Globus pallidus (tissue), 1 donor: ENCODE results near the gene ARHGEF4.

Experiments used
- DNase-seq: peaks from one replicate; pipeline ENCODE4 v3.0.0-alpha.2; 2015; ENCODE audit warnings: low spot score

The ARHGEF4 gene

GRCh38 chr2:131014141-131014540 is 177.4 kb downstream of the ARHGEF4 start:
- DNase-seq, result no peak

GRCh38 chr2:131015764-131016163 is 179.1 kb downstream of the ARHGEF4 start:
- no peak for DNase-seq

GRCh38 chr2:131016826-131017741 is 180.4 kb downstream of the ARHGEF4 start:
- DNase-seq, result no peak

GRCh38 chr2:131022731-131023130 is 186.0 kb downstream of the ARHGEF4 start:
- no peak for DNase-seq

- no peak for DNase-seq
Measured at GRCh38 chr2:131023758-131024157, 187.0 kb downstream of the ARHGEF4 start.

GRCh38 chr2:131026919-131027318 is 190.2 kb downstream of the ARHGEF4 start:
- no peak for DNase-seq

GRCh38 chr2:131027566-131028528 is 191.1 kb downstream of the ARHGEF4 start:
- no peak for DNase-seq

GRCh38 chr2:131029812-131030211 is 193.1 kb downstream of the ARHGEF4 start:
- DNase-seq, result no peak

- peak; percentile 87 for DNase-seq
Measured at GRCh38 chr2:131030478-131030971, 193.8 kb downstream of the ARHGEF4 start.

- DNase-seq, result no peak
Measured at GRCh38 chr2:131031431-131031841, 194.7 kb downstream of the ARHGEF4 start.

- no peak for DNase-seq
Measured at GRCh38 chr2:131031875-131032274, 195.2 kb downstream of the ARHGEF4 start.

GRCh38 chr2:131032393-131032836 is 195.7 kb downstream of the ARHGEF4 start:
- DNase-seq, result no peak

GRCh38 chr2:131033786-131034121 is 197.0 kb downstream of the ARHGEF4 start:
- no peak for DNase-seq

GRCh38 chr2:131034122-131035051 is 197.7 kb downstream of the ARHGEF4 start:
- no peak for DNase-seq

- no peak for DNase-seq
Measured at GRCh38 chr2:131035112-131035825, 198.6 kb downstream of the ARHGEF4 start.

- DNase-seq, result no peak
Measured at GRCh38 chr2:131035826-131036231, 199.1 kb downstream of the ARHGEF4 start.

- DNase-seq, result no peak
Measured at GRCh38 chr2:131036269-131036668, 199.6 kb downstream of the ARHGEF4 start.

- DNase-seq, result no peak
Measured at GRCh38 chr2:131036696-131037397, 200.1 kb downstream of the ARHGEF4 start.

GRCh38 chr2:131037398-131038257 is 200.9 kb downstream of the ARHGEF4 start:
- no peak for DNase-seq
